Liver (tissue), 3 donors: ENCODE results near the gene TMEM175.

ENCODE experiments used
- EGR1 ChIP-seq, 2 donors: IDR thresholded peaks; 2 replicates each; pipeline ENCODE4 v1.6.1; 2016 to 2018; ENCODE audit warnings: antibody characterized with exemption in 2 of 2, low read depth in 2 of 2
- FOXA2 ChIP-seq: IDR thresholded peaks from 2 replicates; pipeline ENCODE4 v1.6.1; 2016; ENCODE audit warnings: antibody characterized with exemption
- MAX ChIP-seq: IDR thresholded peaks from 2 replicates; pipeline ENCODE4 v1.6.1; 2016; ENCODE audit warnings: antibody characterized with exemption
- RAD21 ChIP-seq, 2 donors: IDR thresholded peaks; 2 replicates each; pipeline ENCODE4 v1.6.1; 2016; ENCODE audit warnings: antibody characterized with exemption in 2 of 2, mild to moderate bottlenecking in 2 of 2
- TAF1 ChIP-seq: conservative IDR thresholded peaks from 2 replicates; pipeline ENCODE4 v1.6.1; 2016; ENCODE audit warnings: antibody characterized with exemption, mild to moderate bottlenecking
- YY1 ChIP-seq: IDR thresholded peaks from 2 replicates; pipeline ENCODE4 v1.6.1; 2016; ENCODE audit warnings: antibody characterized with exemption, mild to moderate bottlenecking
- TF ChIP-seq, protein P1 (sequence below): fragments of 150-350 bp; IDR thresholded peaks from 2 replicates; pipeline ENCODE4 v1.5.1; 2017; ENCODE audit warnings: improper control_type of control experiment, low read depth, low read length; ENCODE audit not compliant: missing input control
- TF ChIP-seq, protein P2 (sequence below): IDR thresholded peaks from 2 replicates; pipeline ENCODE4 v1.6.1; 2016; ENCODE audit warnings: antibody characterized with exemption, mild to moderate bottlenecking
- donor health status: healthy.
- donor health status: healthy.

DNA sequence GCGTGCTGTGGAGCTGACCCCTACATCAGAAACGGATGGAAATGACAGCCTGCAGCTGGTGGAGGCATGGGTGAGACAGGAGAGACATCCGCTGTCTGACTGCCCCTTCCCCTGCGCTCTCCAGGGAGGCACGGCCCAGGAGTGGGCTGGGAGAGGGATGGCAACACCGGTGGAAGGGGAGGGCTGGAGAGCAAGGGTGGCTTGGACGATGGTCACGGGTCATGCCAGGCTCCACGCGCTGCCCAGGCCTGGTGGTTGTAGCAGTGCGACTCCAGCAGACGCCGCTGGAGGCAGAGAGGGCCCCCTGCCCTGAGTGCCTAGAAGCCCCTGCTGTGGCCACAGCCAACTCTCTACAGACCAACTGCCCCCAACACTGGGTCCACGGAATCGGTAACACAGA is 48.0 kb upstream of the TMEM175 start:
- TF ChIP-seq, protein P1, sequence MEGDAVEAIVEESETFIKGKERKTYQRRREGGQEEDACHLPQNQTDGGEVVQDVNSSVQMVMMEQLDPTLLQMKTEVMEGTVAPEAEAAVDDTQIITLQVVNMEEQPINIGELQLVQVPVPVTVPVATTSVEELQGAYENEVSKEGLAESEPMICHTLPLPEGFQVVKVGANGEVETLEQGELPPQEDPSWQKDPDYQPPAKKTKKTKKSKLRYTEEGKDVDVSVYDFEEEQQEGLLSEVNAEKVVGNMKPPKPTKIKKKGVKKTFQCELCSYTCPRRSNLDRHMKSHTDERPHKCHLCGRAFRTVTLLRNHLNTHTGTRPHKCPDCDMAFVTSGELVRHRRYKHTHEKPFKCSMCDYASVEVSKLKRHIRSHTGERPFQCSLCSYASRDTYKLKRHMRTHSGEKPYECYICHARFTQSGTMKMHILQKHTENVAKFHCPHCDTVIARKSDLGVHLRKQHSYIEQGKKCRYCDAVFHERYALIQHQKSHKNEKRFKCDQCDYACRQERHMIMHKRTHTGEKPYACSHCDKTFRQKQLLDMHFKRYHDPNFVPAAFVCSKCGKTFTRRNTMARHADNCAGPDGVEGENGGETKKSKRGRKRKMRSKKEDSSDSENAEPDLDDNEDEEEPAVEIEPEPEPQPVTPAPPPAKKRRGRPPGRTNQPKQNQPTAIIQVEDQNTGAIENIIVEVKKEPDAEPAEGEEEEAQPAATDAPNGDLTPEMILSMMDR = no peak
- no peak for TF ChIP-seq YY1
- TF ChIP-seq MAX = no peak
- no peak for TF ChIP-seq EGR1 (IDR thresholded peaks at IDR 0.05; ENCODE audit: low read depth in 2 of 2)
- TF ChIP-seq RAD21 (IDR thresholded peaks at IDR 0.05) = no peak
- no peak for TF ChIP-seq FOXA2
- TF ChIP-seq, protein P2, sequence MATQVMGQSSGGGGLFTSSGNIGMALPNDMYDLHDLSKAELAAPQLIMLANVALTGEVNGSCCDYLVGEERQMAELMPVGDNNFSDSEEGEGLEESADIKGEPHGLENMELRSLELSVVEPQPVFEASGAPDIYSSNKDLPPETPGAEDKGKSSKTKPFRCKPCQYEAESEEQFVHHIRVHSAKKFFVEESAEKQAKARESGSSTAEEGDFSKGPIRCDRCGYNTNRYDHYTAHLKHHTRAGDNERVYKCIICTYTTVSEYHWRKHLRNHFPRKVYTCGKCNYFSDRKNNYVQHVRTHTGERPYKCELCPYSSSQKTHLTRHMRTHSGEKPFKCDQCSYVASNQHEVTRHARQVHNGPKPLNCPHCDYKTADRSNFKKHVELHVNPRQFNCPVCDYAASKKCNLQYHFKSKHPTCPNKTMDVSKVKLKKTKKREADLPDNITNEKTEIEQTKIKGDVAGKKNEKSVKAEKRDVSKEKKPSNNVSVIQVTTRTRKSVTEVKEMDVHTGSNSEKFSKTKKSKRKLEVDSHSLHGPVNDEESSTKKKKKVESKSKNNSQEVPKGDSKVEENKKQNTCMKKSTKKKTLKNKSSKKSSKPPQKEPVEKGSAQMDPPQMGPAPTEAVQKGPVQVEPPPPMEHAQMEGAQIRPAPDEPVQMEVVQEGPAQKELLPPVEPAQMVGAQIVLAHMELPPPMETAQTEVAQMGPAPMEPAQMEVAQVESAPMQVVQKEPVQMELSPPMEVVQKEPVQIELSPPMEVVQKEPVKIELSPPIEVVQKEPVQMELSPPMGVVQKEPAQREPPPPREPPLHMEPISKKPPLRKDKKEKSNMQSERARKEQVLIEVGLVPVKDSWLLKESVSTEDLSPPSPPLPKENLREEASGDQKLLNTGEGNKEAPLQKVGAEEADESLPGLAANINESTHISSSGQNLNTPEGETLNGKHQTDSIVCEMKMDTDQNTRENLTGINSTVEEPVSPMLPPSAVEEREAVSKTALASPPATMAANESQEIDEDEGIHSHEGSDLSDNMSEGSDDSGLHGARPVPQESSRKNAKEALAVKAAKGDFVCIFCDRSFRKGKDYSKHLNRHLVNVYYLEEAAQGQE = no peak
- no peak for TF ChIP-seq TAF1
